Measurements from ENCODE around the gene NFKBIA. TPM values are rescaled to one million over a fixed set of nuclear protein-coding genes. Genes with fewer than 3 reads are reported as not detected.

The NFKBIA gene
- total and polyA plus RNA-seq, 12 donors, result 41.0 to 98.5 (median 68.6) TPM

GRCh38 chr14:35353409-35354172, 51.0 kb downstream of the NFKBIA start:
- peaks cover 9 to 37% (median 21%) of the 10 kb centered on the region in 9 donors for H3K4me1 ChIP-seq
- peak overlapping the region in 1 of 10 donors; percentile 80 for H3K27ac ChIP-seq
- H3K36me3 ChIP-seq, result no peaks in the 10 kb centered on the region
- WGBS, 2 donors, result 75 to 84% methylated on average over 10 of the region's 10 CpGs
- TF ChIP-seq CTCF (IDR thresholded peaks at IDR 0.05), result no peak
- ATAC-seq, result no peak
- H3K9me3 ChIP-seq, result no peaks in the 10 kb centered on the region
- intact Hi-C loops (cut with DNase I), result no loop called here
- no peaks in the 10 kb centered on the region for H3K27me3 ChIP-seq
- H3K4me3 ChIP-seq, result no peak overlapping the region
- no peak for DNase-seq

DNA sequence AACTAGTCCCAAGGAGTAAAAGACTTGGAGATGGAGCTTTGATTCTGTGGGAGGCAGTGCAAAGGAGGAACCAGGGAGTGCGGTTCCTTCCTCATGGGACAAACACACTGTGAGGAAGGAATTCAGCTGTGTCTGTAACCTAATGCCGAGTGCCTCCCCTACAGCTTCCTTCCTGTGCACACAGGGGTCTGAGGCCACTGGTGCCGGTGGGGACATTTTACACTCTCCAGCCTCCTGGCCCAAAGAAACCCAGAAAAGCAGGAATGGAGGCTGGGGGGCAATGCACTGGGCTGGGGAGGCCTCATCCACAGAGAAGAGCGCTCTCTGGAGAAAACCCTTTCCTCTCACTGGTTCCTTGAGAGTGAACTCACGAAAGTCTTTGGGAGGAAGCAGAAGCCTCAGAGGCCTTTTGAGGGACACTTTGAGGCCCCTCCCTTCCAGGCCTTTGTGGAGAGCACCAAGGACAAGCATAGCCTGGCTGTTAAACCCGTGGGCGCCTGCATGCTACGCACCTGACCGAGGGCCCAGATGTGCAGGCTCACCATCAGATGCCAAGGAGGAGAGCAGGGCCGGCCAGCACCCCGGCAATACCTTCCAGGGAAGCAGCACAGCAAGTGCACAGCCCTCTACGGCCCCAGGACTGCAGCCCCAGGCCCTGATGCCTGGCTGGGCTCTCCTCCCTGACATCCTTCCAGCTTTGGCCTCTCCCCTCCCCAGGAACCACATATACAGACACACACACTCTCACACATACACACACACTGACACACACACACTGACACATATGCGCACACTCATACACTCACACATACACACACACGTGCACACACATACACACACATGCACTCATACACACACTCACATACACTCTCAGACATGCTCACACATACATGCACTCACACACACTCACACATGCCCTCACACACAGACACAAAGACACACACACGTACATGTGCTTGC, 52.0 kb downstream of the NFKBIA start:
- ATAC-seq (peak in 7 of 8 donors; percentile 65 to 84 (median 71)), DNase-seq (no peak)
- TF ChIP-seq CTCF (IDR thresholded peaks at IDR 0.05), result no peak
- intact Hi-C loops (cut with DNase I), result no loop called here
- WGBS, 2 donors, result 57 to 67% methylated on average over 15 of the region's 15 CpGs
- H3K27me3 ChIP-seq, result no peaks in the 10 kb centered on the region
- no peaks in the 10 kb centered on the region for H3K36me3 ChIP-seq
- no peaks in the 10 kb centered on the region for H3K9me3 ChIP-seq
- no peak overlapping the region for H3K4me3 ChIP-seq
- H3K27ac ChIP-seq, result peak overlapping the region in 9 of 10 donors; percentile 1 to 80 (median 35)
- peaks cover 9 to 37% (median 21%) of the 10 kb centered on the region in 9 donors for H3K4me1 ChIP-seq

DNA sequence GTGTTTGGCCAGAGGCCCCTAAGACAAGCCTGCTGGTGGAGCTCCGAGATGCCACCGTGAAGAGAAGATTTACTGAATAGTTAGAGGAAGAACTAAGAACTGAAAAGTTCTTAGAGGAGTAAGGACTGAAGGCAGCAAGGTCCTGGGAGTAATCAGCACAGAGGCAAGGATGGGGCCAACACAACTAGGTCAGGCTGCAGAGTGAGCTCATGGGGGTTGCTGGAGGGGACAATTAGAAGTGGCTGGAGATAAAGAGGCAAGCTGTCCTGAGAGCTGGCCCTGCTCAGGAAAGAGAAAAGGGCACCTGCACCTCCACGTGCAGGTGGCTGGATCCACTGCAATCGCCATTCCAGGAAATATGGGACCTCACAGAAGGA, 52.7 kb downstream of the NFKBIA start:
- TF ChIP-seq CTCF (IDR thresholded peaks at IDR 0.05), result no peak
- ATAC-seq (peak in 1 of 8 donors; percentile 18), DNase-seq (no peak)
- no peaks in the 10 kb centered on the region for H3K27me3 ChIP-seq
- intact Hi-C loops (cut with DNase I), result no loop called here
- 66 to 80% methylated on average over 4 of the region's 4 CpGs for WGBS, 2 donors
- peaks cover 9 to 37% (median 21%) of the 10 kb centered on the region in 9 donors for H3K4me1 ChIP-seq
- peak overlapping the region in 8 of 10 donors; percentile 1 to 80 (median 34) for H3K27ac ChIP-seq
- no peaks in the 10 kb centered on the region for H3K9me3 ChIP-seq
- H3K4me3 ChIP-seq, result no peak overlapping the region
- H3K36me3 ChIP-seq, result no peaks in the 10 kb centered on the region

Other genes starting within 250 kb of the NFKBIA start
- gene PSMA6, start 112.4 kb downstream of the NFKBIA start, total RNA-seq, result 100 to 1,000 TPM; 150 to 228 (median 166) TPM
- gene PSMA6, start 112.4 kb downstream of the NFKBIA start, polyA plus RNA-seq, result 100 to 1,000 TPM in 1 of 2 donors, 10 to 100 TPM in 1; 92.3 to 233 TPM
- not detected for gene INSM2, start 129.4 kb upstream of the NFKBIA start, total RNA-seq
- not detected for gene INSM2, start 129.4 kb upstream of the NFKBIA start, polyA plus RNA-seq